CD4-positive, CD25-positive, alpha-beta regulatory T cell (primary cell): ENCODE results near the gene RAB44. TPM values are rescaled to one million over a fixed set of nuclear protein-coding genes. Genes with fewer than 3 reads are reported as not detected.

Experiments
- ATAC-seq, 2 donors: fragments of 150-1000 bp; cut with Tn5 transposase; one replicate each; pipeline ENCODE4 v1.10.0; 2021; ENCODE audit warnings: low read depth in 2 of 2, moderate number of reproducible peaks in 2 of 2, moderate library complexity in 1 of 2
- DNase-seq, 3 donors: peaks; one replicate each; pipeline versions ENCODE4 v3.0.0 to v3.0.0-alpha.2; 2012 to 2022; ENCODE audit warnings: mixed read lengths in 1 of 3
- H3K27ac ChIP-seq: one replicate; pipeline ENCODE4 v1.7.0; 2013; ENCODE audit warnings: mild to moderate bottlenecking, low read length; ENCODE audit not compliant: insufficient read depth, poor library complexity, severe bottlenecking
- H3K27me3 ChIP-seq: one replicate; pipeline ENCODE4 v1.7.0; 2013; ENCODE audit warnings: low read length; ENCODE audit not compliant: control insufficient read depth, insufficient read depth
- H3K36me3 ChIP-seq: one replicate; pipeline ENCODE4 v1.7.0; 2013; ENCODE audit warnings: mild to moderate bottlenecking, low read length, moderate library complexity; ENCODE audit not compliant: control insufficient read depth, insufficient read depth
- H3K4me1 ChIP-seq: 2 replicates; pipeline ENCODE4 v1.7.0; 2013; ENCODE audit warnings: mild to moderate bottlenecking, low read length; ENCODE audit not compliant: insufficient read depth, control insufficient read depth, poor library complexity, severe bottlenecking
- H3K4me3 ChIP-seq: one replicate; pipeline ENCODE4 v1.7.0; 2013; ENCODE audit warnings: low read depth, mild to moderate bottlenecking, low read length, moderate library complexity
- H3K9me3 ChIP-seq, 2 experiments: 1 replicate in 1 of 2; 2 replicates in 1 of 2; pipeline ENCODE4 v1.7.0; 2013; ENCODE audit warnings: low read length in 2 of 2, mild to moderate bottlenecking in 1 of 2, moderate library complexity in 1 of 2; ENCODE audit not compliant: control insufficient read depth in 2 of 2
- H3K27ac Mint-ChIP-seq, 3 donors: one replicate each; pipeline ENCODE4 v1.8.0; 2020 to 2022; ENCODE audit warnings: mild to moderate bottlenecking in 3 of 3, mixed read lengths in 3 of 3, moderate library complexity in 2 of 3
- H3K27me3 Mint-ChIP-seq: one replicate; pipeline ENCODE4 v1.8.0; 2022; ENCODE audit warnings: mild to moderate bottlenecking, mixed read lengths
- H3K36me3 Mint-ChIP-seq: one replicate; pipeline ENCODE4 v1.8.0; 2020; ENCODE audit warnings: mixed read lengths
- H3K4me1 Mint-ChIP-seq, 4 donors: one replicate each; pipeline ENCODE4 v1.8.0; 2020 to 2022; ENCODE audit warnings: mixed read lengths in 4 of 4, mild to moderate bottlenecking in 1 of 4
- H3K4me3 Mint-ChIP-seq, 4 donors: one replicate each; pipeline ENCODE4 v1.8.0; 2020 to 2022; ENCODE audit warnings: mild to moderate bottlenecking in 4 of 4, mixed read lengths in 4 of 4, moderate library complexity in 3 of 4
- H3K9me3 Mint-ChIP-seq, 7 donors: one replicate each; pipeline ENCODE4 v1.8.0; 2020 to 2022; ENCODE audit warnings: mixed read lengths in 7 of 7, mild to moderate bottlenecking in 3 of 7, moderate library complexity in 2 of 7
- polyA plus RNA-seq, 4 donors: library from polyadenylated mRNA; unstranded; fragments of 300-500 nt; fragmentation: Illumina TruSeq; gene quantifications; one replicate each; pipeline ENCODE4 v1.2.3, GENCODE V29; 2021
- total RNA-seq: library from RNA; stranded (reverse); gene quantifications from one replicate; pipeline ENCODE4 v1.2.3, GENCODE V29; 2022

The RAB44 gene
- total and polyA plus RNA-seq, 5 donors from 2014 or later, result 0.27 TPM; not detected in 4

DNA sequence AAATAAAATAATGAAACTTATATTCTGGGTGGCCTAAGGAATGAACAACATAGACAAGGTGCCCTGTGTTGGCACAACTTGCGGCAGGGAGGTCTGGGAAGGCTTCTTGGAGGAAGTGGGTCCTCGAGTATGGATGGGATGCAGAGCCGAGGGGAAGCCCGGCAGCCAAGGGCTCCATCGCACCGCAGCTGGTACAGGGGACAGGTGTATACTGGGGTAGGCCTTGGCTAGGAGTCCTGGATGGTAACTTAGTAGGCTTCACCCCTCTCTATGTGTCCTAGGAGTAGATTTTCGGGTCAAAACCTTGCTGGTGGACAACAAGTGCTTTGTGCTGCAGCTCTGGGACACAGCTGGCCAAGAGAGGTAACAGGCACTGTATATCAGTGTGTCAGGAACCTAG lies 28.0 kb downstream of the RAB44 start:
- H3K4me3 Mint-ChIP-seq, result no peak overlapping the region
- H3K4me3 ChIP-seq, result no peak overlapping the region
- no peaks in the 10 kb centered on the region for H3K27me3 ChIP-seq
- no peak for DNase-seq
- no peak for ATAC-seq
- H3K27ac Mint-ChIP-seq, result peak overlapping the region in 1 of 3 donors; percentile 39
- H3K27ac ChIP-seq, result no peak overlapping the region
- no peaks in the 10 kb centered on the region for H3K4me1 ChIP-seq
- H3K36me3 Mint-ChIP-seq, result no peaks in the 10 kb centered on the region
- H3K9me3 ChIP-seq, result no peaks in the 10 kb centered on the region
- H3K9me3 Mint-ChIP-seq, result peaks cover 0 to 2% (median 0%) of the 10 kb centered on the region in 7 donors
- H3K36me3 ChIP-seq, result no peaks in the 10 kb centered on the region
- H3K27me3 Mint-ChIP-seq, result no peaks in the 10 kb centered on the region
- peaks cover 0 to 7% (median 6%) of the 10 kb centered on the region in 4 donors for H3K4me1 Mint-ChIP-seq

DNA sequence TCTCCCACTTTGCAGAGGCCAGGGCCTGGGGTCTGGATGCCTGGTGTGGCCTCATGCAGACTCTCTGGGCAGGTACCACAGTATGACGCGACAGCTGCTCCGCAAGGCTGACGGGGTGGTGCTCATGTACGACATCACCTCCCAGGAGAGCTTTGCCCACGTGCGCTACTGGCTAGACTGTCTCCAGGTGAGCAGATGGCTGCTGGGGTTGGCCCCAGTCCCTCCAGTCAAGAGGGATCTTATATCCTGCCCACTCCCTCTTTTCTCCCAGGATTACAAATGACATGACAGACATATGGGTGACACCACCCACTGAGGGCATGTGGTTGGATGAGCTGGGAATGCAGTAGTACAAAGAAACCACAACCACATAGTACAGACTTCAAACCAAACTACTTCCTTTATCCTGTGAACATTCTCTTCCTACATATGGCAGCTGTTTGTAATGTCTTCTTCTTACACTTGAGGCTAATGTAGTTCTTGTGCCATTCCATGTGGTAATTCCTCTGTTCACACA lies 29.9 kb downstream of the RAB44 start:
- Histone ChIP-seq H3K4me1 (no peaks in the 10 kb centered on the region), H3K9me3 (no peaks in the 10 kb centered on the region), H3K27me3 (no peaks in the 10 kb centered on the region), H3K36me3 (no peaks in the 10 kb centered on the region), H3K4me3 (no peak overlapping the region), H3K27ac (no peak overlapping the region)
- peak overlapping the region in 2 of 3 donors; percentile 1 to 11 for H3K27ac Mint-ChIP-seq
- peaks cover 0 to 7% (median 6%) of the 10 kb centered on the region in 4 donors for H3K4me1 Mint-ChIP-seq
- DNase-seq (peak in 1 of 3 donors; percentile 20), ATAC-seq (peak in 1 of 2 donors; percentile 3)
- H3K27me3 Mint-ChIP-seq, result no peaks in the 10 kb centered on the region
- no peaks in the 10 kb centered on the region for H3K36me3 Mint-ChIP-seq
- no peak overlapping the region for H3K4me3 Mint-ChIP-seq
- H3K9me3 Mint-ChIP-seq, result no peaks in the 10 kb centered on the region

DNA sequence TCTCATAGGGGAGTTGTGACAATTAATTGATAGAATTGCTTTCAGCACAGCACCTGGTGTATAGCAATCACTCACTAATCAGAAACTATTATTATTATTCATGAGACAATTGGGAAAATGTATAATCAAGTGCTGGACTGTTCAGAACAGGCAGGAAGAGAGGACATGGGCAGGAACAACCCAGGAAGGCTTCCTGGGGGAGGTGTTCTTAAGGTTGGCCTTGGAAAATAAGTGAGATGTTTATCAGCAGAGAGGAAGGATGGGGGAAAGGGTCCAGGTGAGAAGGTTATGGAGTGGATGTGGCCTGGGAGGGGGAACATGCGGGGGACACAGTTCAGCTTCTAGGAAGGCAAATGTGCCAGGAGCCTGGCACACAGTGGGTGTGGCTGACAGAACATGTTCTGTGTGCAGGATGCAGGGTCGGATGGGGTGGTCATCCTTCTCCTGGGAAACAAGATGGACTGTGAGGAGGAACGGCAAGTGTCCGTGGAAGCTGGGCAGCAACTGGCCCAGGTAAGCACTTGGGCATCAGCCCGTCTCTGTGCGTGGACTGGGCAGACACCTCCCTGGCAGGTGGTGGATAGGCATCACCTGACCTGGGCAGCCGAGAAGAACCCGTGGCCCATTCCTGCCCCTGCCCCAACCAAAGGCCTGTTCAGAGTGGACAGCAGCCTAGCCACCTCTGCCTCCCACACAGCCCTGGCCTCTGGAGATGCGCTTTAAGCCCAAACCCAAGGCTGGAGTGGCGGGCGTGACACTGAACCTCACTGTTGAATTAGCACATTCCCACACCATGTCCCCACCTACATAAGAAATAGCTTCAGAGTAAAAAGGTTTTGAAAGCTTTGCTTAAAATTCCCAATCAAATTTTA lies 30.9 kb downstream of the RAB44 start:
- Mint-ChIP-seq H3K36me3 (no peaks in the 10 kb centered on the region), H3K9me3 (no peaks in the 10 kb centered on the region), H3K27ac (peak overlapping the region in 1 of 3 donors; percentile 25), H3K27me3 (no peaks in the 10 kb centered on the region), H3K4me3 (no peak overlapping the region), H3K4me1 (peaks cover 0 to 7% (median 6%) of the 10 kb centered on the region in 4 donors)
- ATAC-seq, result no peak
- no peak overlapping the region for H3K27ac ChIP-seq
- H3K27me3 ChIP-seq, result no peaks in the 10 kb centered on the region
- no peak for DNase-seq
- no peaks in the 10 kb centered on the region for H3K4me1 ChIP-seq
- no peaks in the 10 kb centered on the region for H3K36me3 ChIP-seq
- no peak overlapping the region for H3K4me3 ChIP-seq
- no peaks in the 10 kb centered on the region for H3K9me3 ChIP-seq

DNA sequence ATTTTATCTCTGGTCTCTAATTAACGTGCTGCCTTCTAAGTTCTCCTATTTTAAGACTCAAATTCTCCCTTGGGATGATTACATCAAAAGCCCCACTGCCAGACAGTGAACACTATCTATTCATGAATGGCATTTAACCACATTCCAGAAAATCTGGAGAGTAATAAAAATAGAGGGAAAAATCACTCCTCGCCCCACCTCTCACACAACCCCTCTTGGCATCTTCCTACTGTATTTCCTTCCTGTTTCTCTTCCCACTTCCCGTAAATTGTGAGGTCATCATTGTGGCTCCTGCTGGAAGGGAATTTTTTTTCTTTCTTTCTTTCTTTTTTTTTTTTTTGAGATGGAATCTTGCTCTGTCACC lies 31.5 kb downstream of the RAB44 start:
- Histone ChIP-seq H3K27ac (no peak overlapping the region), H3K27me3 (no peaks in the 10 kb centered on the region), H3K4me1 (no peaks in the 10 kb centered on the region), H3K36me3 (no peaks in the 10 kb centered on the region), H3K4me3 (no peak overlapping the region), H3K9me3 (no peaks in the 10 kb centered on the region)
- Mint-ChIP-seq H3K4me1 (peaks cover 0 to 7% (median 6%) of the 10 kb centered on the region in 4 donors), H3K27me3 (no peaks in the 10 kb centered on the region), H3K4me3 (no peak overlapping the region), H3K27ac (no peak overlapping the region), H3K9me3 (no peaks in the 10 kb centered on the region), H3K36me3 (no peaks in the 10 kb centered on the region)
- DNase-seq (no peak), ATAC-seq (no peak)

DNA sequence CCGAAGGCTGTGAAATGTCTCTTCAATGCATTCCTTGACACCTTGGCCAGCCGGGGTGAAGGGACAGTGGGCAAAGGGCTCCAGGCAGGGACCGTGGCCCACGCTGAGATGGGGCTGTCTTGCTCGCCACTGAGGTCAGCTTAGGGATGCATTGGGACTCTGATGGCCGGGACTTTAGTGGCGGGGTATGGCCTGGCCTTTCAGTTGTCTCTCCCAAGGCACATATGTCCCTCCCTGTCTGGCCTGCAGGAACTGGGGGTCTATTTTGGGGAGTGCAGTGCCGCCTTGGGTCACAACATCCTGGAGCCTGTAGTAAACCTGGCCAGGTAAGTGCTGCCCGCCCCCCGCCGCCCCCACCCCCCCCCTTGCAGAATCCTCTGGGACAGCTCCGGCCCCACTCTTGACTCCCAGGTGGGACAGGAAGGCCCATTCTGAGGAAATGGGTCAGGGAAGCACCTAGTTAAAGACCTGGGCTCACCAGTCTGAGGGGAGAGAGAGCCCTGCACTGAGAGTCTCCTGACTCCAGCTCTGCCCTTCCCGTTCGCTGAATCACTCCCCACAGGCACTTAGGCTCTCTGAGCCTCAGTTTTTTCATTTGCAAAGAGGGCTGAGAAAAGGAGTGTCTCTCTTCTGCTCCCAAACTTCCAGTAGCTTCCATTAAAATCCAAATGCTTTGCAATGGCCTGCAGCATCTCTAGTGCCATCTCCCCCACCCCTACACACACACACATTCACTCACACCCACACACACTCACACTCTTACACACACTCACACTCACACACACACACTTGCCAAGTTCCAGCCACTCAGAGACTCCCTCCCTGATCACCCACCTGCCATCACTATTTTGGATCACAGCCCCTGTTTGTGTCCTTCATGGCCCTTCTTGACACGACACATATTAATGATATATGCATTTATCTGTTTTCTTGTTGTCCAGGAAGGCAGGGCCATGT lies 33.1 kb downstream of the RAB44 start:
- Histone ChIP-seq H3K4me3 (no peak overlapping the region), H3K27ac (no peak overlapping the region), H3K36me3 (no peaks in the 10 kb centered on the region), H3K27me3 (no peaks in the 10 kb centered on the region), H3K4me1 (no peaks in the 10 kb centered on the region), H3K9me3 (no peaks in the 10 kb centered on the region)
- peaks cover 0 to 13% (median 10%) of the 10 kb centered on the region in 4 donors for H3K4me1 Mint-ChIP-seq
- peak overlapping the region in 1 of 3 donors; percentile 43 for H3K27ac Mint-ChIP-seq
- no peak overlapping the region for H3K4me3 Mint-ChIP-seq
- DNase-seq (no peak), ATAC-seq (no peak)
- no peaks in the 10 kb centered on the region for H3K9me3 Mint-ChIP-seq
- no peaks in the 10 kb centered on the region for H3K27me3 Mint-ChIP-seq
- no peaks in the 10 kb centered on the region for H3K36me3 Mint-ChIP-seq

DNA sequence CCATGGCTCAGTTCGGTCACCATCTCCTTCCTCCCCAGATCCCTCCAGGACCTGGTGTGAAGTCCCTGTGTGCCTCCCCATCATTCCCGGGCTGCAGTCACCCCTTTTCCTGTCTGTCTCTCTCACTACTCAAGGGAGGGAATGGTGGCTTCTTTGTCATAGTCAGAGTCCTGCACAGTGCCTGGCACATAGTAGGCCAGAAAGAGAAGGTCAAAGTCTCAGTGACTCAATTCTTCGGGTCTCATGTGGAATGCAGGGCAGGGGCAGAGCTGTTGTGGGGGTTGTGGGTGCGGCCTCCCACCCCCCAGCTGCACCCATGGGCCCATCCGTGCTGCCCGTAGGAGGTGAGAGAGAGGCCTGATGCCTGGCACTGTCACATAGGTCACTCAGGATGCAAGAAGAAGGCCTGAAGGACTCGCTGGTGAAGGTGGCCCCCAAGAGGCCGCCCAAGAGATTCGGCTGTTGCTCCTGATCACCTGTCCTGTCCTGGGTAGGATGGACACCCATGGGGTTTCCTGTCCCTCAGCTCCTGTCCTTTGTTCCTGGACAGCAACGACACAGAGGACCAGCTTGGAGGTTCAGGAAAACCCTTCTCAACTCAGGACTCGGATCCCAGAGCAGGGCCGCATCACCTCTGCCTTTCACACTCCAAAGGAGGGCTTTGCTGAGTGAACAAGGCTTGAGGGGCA lies 34.1 kb downstream of the RAB44 start:
- peaks cover 0 to 13% (median 10%) of the 10 kb centered on the region in 4 donors for H3K4me1 Mint-ChIP-seq
- Histone ChIP-seq H3K4me3 (no peak overlapping the region), H3K27ac (no peak overlapping the region), H3K27me3 (no peaks in the 10 kb centered on the region), H3K36me3 (no peaks in the 10 kb centered on the region), H3K9me3 (no peaks in the 10 kb centered on the region), H3K4me1 (no peaks in the 10 kb centered on the region)
- no peak for ATAC-seq
- H3K9me3 Mint-ChIP-seq, result no peaks in the 10 kb centered on the region
- no peak for DNase-seq
- H3K27ac Mint-ChIP-seq, result no peak overlapping the region
- no peak overlapping the region for H3K4me3 Mint-ChIP-seq
- no peaks in the 10 kb centered on the region for H3K27me3 Mint-ChIP-seq
- H3K36me3 Mint-ChIP-seq, result no peaks in the 10 kb centered on the region

DNA sequence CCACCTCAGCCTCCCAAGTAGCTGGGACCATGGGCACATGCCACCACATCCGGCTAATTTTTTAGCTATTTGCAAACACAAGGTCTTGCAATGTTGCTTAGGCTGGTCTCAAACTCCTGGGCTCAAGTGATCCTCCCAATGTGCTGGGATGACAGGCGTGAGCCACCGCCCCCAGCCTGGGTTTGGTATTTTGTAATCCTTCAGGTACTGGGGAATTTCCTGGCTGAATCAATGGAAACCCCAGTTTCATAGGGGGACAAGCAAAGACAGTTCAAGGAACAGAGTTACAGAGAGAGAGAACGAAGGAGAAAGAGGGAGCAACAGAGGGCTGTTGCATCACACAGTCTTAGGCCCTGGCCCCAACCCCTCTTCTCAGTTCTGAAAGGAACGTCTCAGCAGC lies 35.7 kb downstream of the RAB44 start:
- Histone ChIP-seq H3K9me3 (no peaks in the 10 kb centered on the region), H3K27me3 (no peaks in the 10 kb centered on the region), H3K4me1 (no peaks in the 10 kb centered on the region), H3K4me3 (no peak overlapping the region), H3K27ac (no peak overlapping the region), H3K36me3 (no peaks in the 10 kb centered on the region)
- Mint-ChIP-seq H3K9me3 (no peaks in the 10 kb centered on the region), H3K4me3 (no peak overlapping the region), H3K27ac (no peak overlapping the region), H3K36me3 (no peaks in the 10 kb centered on the region), H3K4me1 (peaks cover 0 to 7% (median 5%) of the 10 kb centered on the region in 4 donors), H3K27me3 (no peaks in the 10 kb centered on the region)
- DNase-seq, result no peak
- no peak for ATAC-seq
